ENCODE results near the gene VCPKMT.

VCPKMT gene

GRCh38 chr14:50068496-50068895 lies 47.9 kb downstream of the VCPKMT start:
- FAIRE-seq (no peak), DNase-seq (ENCODE audit: insufficient read length, low spot score) (no peak)

- no peak for FAIRE-seq
- DNase-seq (ENCODE audit: insufficient read length, low spot score) = no peak
Observed at GRCh38 chr14:50067723-50068495, 48.5 kb downstream of the VCPKMT start.

GRCh38 chr14:50065583-50065982 lies 50.8 kb downstream of the VCPKMT start:
- FAIRE-seq (no peak), DNase-seq (ENCODE audit: insufficient read length, low spot score) (no peak)

- FAIRE-seq (no peak), DNase-seq (ENCODE audit: insufficient read length, low spot score) (no peak)
Observed at GRCh38 chr14:50064993-50065392, 51.4 kb downstream of the VCPKMT start.

GRCh38 chr14:50063876-50064420 lies 52.4 kb downstream of the VCPKMT start:
- DNase-seq (ENCODE audit: insufficient read length, low spot score) (no peak), FAIRE-seq (no peak)

- DNase-seq (ENCODE audit: insufficient read length, low spot score) (peak; percentile 80), FAIRE-seq (no peak)
Observed at GRCh38 chr14:50062438-50063085, 53.8 kb downstream of the VCPKMT start.

GRCh38 chr14:50061664-50062437 lies 54.5 kb downstream of the VCPKMT start:
- FAIRE-seq (peak; percentile 38), DNase-seq (ENCODE audit: insufficient read length, low spot score) (peak; percentile 22)

- peak; percentile 78 for DNase-seq (ENCODE audit: insufficient read length, low spot score)
- no peak for FAIRE-seq
Observed at GRCh38 chr14:50060871-50061663, 55.3 kb downstream of the VCPKMT start.

- FAIRE-seq = no peak
- no peak for DNase-seq (ENCODE audit: insufficient read length, low spot score)
Observed at GRCh38 chr14:50059763-50060616, 56.4 kb downstream of the VCPKMT start.

All from HTR-8/SVneo (cell line).